B cell (primary cell): Measurements from ENCODE around the gene SRRM5. TPM values are rescaled to one million over a fixed set of nuclear protein-coding genes. Genes with fewer than 3 reads are reported as not detected.

Source experiments
- ATAC-seq: fragments of 200-7000 bp; cut with Tn5 transposase; one replicate; pipeline ENCODE4 v1.10.0; 2021; ENCODE audit warnings: low read depth, mild to moderate bottlenecking, moderate number of reproducible peaks, moderate library complexity
- CTCF ChIA-PET: fragments of 350-600 bp; sonication (Branson Sonifier 250); formaldehyde crosslinking; loops from one replicate; lab custom pipeline; 2021; ENCODE audit warnings: antibody characterized with exemption, inconsistent platforms; lab: Charles Lee
- POLR2A ChIA-PET: fragments of 350-600 bp; sonication (Branson Sonifier 250); formaldehyde crosslinking; loops from one replicate; lab custom pipeline; 2021; ENCODE audit warnings: antibody characterized with exemption; lab: Charles Lee
- DNase-seq: peaks from one replicate; pipeline ENCODE4 v3.0.0; 2013
- H2AFZ ChIP-seq: 2 replicates; pipeline ENCODE4 v1.6.1; 2012; ENCODE audit warnings: mild to moderate bottlenecking, low read depth, low read length; ENCODE audit not compliant: insufficient read depth, poor library complexity, severe bottlenecking
- H3K27ac ChIP-seq, 2 donors: 1 replicate in 1 of 2; 2 replicates in 1 of 2; pipeline ENCODE4 v1.5.1; 2012 to 2013; ENCODE audit warnings: low read length in 2 of 2, mild to moderate bottlenecking in 2 of 2, moderate library complexity in 1 of 2
- H3K27me3 ChIP-seq, 4 experiments: fragments of 200-600 bp in 1 of 4; sonication (generic) in 1 of 4; replicated peaks in 1 of 4; 1 replicate in 2 of 4; 2 replicates in 2 of 4; pipeline versions ENCODE4 v1.6.1 to v1.7.0; 2013 to 2016; ENCODE audit warnings: low read length in 3 of 4, mild to moderate bottlenecking in 2 of 4, mixed read lengths in 1 of 4, moderate library complexity in 1 of 4; ENCODE audit not compliant: insufficient read depth in 4 of 4, control insufficient read depth in 3 of 4; ENCODE audit errors: control extremely low read depth in 1 of 4
- H3K36me3 ChIP-seq, 2 experiments: replicated peaks in 1 of 2; 1 replicate in 1 of 2; 2 replicates in 1 of 2; pipeline versions ENCODE4 v1.6.1 to v1.7.1; 2013; ENCODE audit warnings: low read length in 1 of 2; ENCODE audit not compliant: insufficient read depth in 2 of 2, control insufficient read depth in 1 of 2; ENCODE audit errors: control extremely low read depth in 1 of 2, extremely low read depth in 1 of 2
- H3K4me1 ChIP-seq, 2 donors: fragments of 200-600 bp in 1 of 2; sonication (generic) in 1 of 2; 1 replicate in 1 of 2; 2 replicates in 1 of 2; pipeline versions ENCODE4 v1.5.1 to v1.6.1; 2013 to 2017; ENCODE audit warnings: low read length in 2 of 2; ENCODE audit not compliant: control insufficient read depth in 2 of 2, insufficient read depth in 2 of 2
- H3K4me2 ChIP-seq: replicated peaks from 2 replicates; pipeline ENCODE3; 2012; ENCODE audit warnings: mild to moderate bottlenecking, low read depth, low read length; ENCODE audit not compliant: poor library complexity, severe bottlenecking
- H3K4me3 ChIP-seq, 5 experiments: fragments of 200-600 bp in 1 of 5; sonication (generic) in 1 of 5; 1 replicate in 3 of 5; 2 replicates in 2 of 5; pipeline versions ENCODE4 v1.5.1 to v1.7.0; 2011 to 2016; ENCODE audit warnings: low read length in 4 of 5, mild to moderate bottlenecking in 4 of 5, low read depth in 2 of 5, control low read depth in 1 of 5, moderate library complexity in 1 of 5; ENCODE audit not compliant: insufficient read depth in 1 of 5; ENCODE audit errors: control extremely low read depth in 1 of 5, extremely low read depth in 1 of 5
- H3K79me2 ChIP-seq: fragments of 200-600 bp; sonication (generic); one replicate; pipeline ENCODE4 v1.6.0; 2016; ENCODE audit warnings: low read length; ENCODE audit not compliant: control insufficient read depth, insufficient read depth
- H3K9ac ChIP-seq: fragments of 200-600 bp; sonication (generic); 2 replicates; pipeline ENCODE4 v1.6.1; 2017; ENCODE audit warnings: mild to moderate bottlenecking, low read length, moderate library complexity
- H3K9me3 ChIP-seq, 3 donors: one replicate each; pipeline versions ENCODE4 v1.6.1 to v1.7.1; 2013; ENCODE audit warnings: low read length in 2 of 3; ENCODE audit not compliant: control insufficient read depth in 2 of 3, insufficient read depth in 1 of 3; ENCODE audit errors: control extremely low read depth in 1 of 3
- H4K20me1 ChIP-seq: 2 replicates; pipeline ENCODE4 v1.6.0; 2012; ENCODE audit warnings: mild to moderate bottlenecking, low read length; ENCODE audit not compliant: insufficient read depth, control insufficient read depth, poor library complexity, severe bottlenecking
- H3K27ac Mint-ChIP-seq: one replicate; pipeline ENCODE4 v1.8.0; 2021; ENCODE audit warnings: mixed read lengths
- H3K27me3 Mint-ChIP-seq: one replicate; pipeline ENCODE4 v1.8.0; 2021; ENCODE audit warnings: mixed read lengths
- H3K4me1 Mint-ChIP-seq: one replicate; pipeline ENCODE4 v1.8.0; 2021; ENCODE audit warnings: mixed read lengths
- H3K4me3 Mint-ChIP-seq: one replicate; pipeline ENCODE4 v1.8.0; 2021; ENCODE audit warnings: mixed read lengths
- H3K9me3 Mint-ChIP-seq: one replicate; pipeline ENCODE4 v1.8.0; 2022; ENCODE audit warnings: mixed read lengths; ENCODE audit not compliant: insufficient read depth
- CTCF ChIP-seq: fragments of 200-600 bp; IDR thresholded peaks from one replicate; pipeline ENCODE4 v1.8.0; 2022; ENCODE audit warnings: antibody characterized with exemption, mild to moderate bottlenecking
- EZH2 ChIP-seq: IDR thresholded peaks from 2 replicates; pipeline ENCODE4 v1.6.1; 2012; ENCODE audit warnings: borderline replicate concordance, low read depth, mild to moderate bottlenecking, moderate library complexity, low read length; ENCODE audit not compliant: insufficient read depth, poor library complexity, severe bottlenecking
- WGBS: methylation state at CpG from one replicate; pipeline ENCODE4 v1.1.5; 2013; ENCODE audit warnings: missing lambda C conversion rate; ENCODE audit not compliant: insufficient coverage; 5-methylcytosine and 5-hydroxymethylcytosine counted together
- intact Hi-C: fragments of 100-400 bp; cut with micrococcal nuclease; formaldehyde crosslinking; loops from one replicate; pipeline ENCODE4 v1.10.0; 2022
- polyA plus RNA-seq: library from polyadenylated mRNA; depleted of rRNA; stranded (reverse); fragments of >200 nt; gene quantifications from 2 replicates; pipeline ENCODE4 v1.2.3, GENCODE V29; 2012
- total RNA-seq, 2 donors: library from RNA; stranded (reverse); fragments of 120-200 nt in 1 of 2; gene quantifications; 1 replicate in 1 of 2; 2 replicates in 1 of 2; pipeline versions ENCODE4 v1.2.3 to v1.2.4, GENCODE V29; 2013 to 2022

The SRRM5 gene
- total and polyA plus RNA-seq, 2 donors (not counting 1 experiment from before 2014, with no cell fraction given): 0.64 to 1.4 TPM

GRCh38 chr19:43644181-43644580 is 32.3 kb downstream of the SRRM5 start:
- Histone ChIP-seq H3K4me1 (peaks cover 9 to 10% of the 10 kb centered on the region in 2 donors), H4K20me1 (no peaks in the 10 kb centered on the region), H2AFZ (no peak overlapping the region), H3K27me3 (peaks cover 0 to 15% (median 5%) of the 10 kb centered on the region in 4 experiments), H3K27ac (no peak overlapping the region), H3K36me3 (no peaks in the 10 kb centered on the region), H3K9ac (no peak overlapping the region), H3K4me3 (no peak overlapping the region), H3K79me2 (no peaks in the 10 kb centered on the region), H3K4me2 (no peak overlapping the region), H3K9me3 (peaks cover 0 to 8% (median 0%) of the 10 kb centered on the region in 3 donors)
- no peak overlapping the region for H3K27ac Mint-ChIP-seq
- DNase-seq: no peak
- H3K27me3 Mint-ChIP-seq: peaks cover 13% of the 10 kb centered on the region
- H3K4me3 Mint-ChIP-seq: no peak overlapping the region
- H3K4me1 Mint-ChIP-seq: peaks cover 10% of the 10 kb centered on the region
- ATAC-seq: no peak
- ChIA-PET POLR2A (no interaction called here), CTCF (interaction anchor here (0.7 kb wide), 1 partner anchor 171 kb away, joined by 4 read pairs; no protein-coding TSS in a partner anchor)
- WGBS: 96% methylated on average over 11 of the region's 13 CpGs
- TF ChIP-seq CTCF: no peak
- TF ChIP-seq EZH2: no peak
- intact Hi-C loops: no loop called here
- H3K9me3 Mint-ChIP-seq: no peaks in the 10 kb centered on the region

DNA sequence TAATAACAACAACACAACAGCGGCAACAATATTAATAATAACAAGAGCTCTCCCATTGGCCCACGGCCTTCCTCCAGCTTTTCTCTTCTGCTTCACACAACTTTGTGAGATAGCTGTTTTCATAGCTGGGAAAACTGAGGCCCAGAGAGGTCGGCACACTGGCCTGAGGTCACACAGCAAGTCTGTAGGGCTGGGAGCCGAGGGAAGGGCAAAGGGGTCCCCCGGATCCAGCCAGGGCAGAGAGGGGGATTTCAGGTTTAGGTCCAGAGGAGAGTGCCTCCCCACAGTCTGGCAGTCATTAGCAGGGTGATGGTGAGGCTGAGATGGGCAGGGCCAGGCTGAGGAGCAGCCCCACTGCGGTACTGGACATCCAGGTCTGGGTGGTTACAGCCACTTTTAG is 36.7 kb downstream of the SRRM5 start:
- Histone ChIP-seq H3K4me2 (no peak overlapping the region), H3K4me1 (peaks cover 0 to 5% of the 10 kb centered on the region in 2 donors), H3K9ac (no peak overlapping the region), H3K9me3 (peaks cover 0 to 8% (median 0%) of the 10 kb centered on the region in 3 donors), H3K79me2 (no peaks in the 10 kb centered on the region), H3K36me3 (no peaks in the 10 kb centered on the region), H4K20me1 (no peaks in the 10 kb centered on the region), H3K27ac (no peak overlapping the region), H2AFZ (no peak overlapping the region), H3K27me3 (no peaks in the 10 kb centered on the region), H3K4me3 (no peak overlapping the region)
- TF ChIP-seq EZH2: no peak
- no peak for TF ChIP-seq CTCF
- CTCF ChIA-PET: interaction anchor here (0.6 to 1.2 kb wide), 3 partner anchors 18 to 94 kb away, joined by 3 read pairs; no protein-coding TSS in a partner anchor
- intact Hi-C loops: no loop called here
- Mint-ChIP-seq H3K27ac (no peak overlapping the region), H3K4me1 (peaks cover 3% of the 10 kb centered on the region), H3K27me3 (no peaks in the 10 kb centered on the region), H3K9me3 (no peaks in the 10 kb centered on the region), H3K4me3 (no peak overlapping the region)
- POLR2A ChIA-PET: no interaction called here
- DNase-seq (no peak), ATAC-seq (no peak)
- WGBS: 96% methylated on average over 4 of the region's 6 CpGs
